Mesendoderm (in vitro differentiated cells): ENCODE results near the gene IGF2R.
"Not testable (repeated sequence)": the region's sequence is repeated elsewhere in the genome, so short reads cannot be mapped to it uniquely, and the experiment has no call there.

ENCODE experiments used
- DNase-seq: peaks from one replicate; pipeline ENCODE4 v3.0.0; 2013
- H2AK5ac ChIP-seq: 2 replicates; pipeline ENCODE4 v1.6.1; 2013; ENCODE audit warnings: low read length, inconsistent platforms
- H2BK120ac ChIP-seq: 2 replicates; pipeline ENCODE4 v1.6.1; 2013; ENCODE audit warnings: low read depth, mild to moderate bottlenecking, low read length, moderate library complexity, mixed read lengths
- H2BK15ac ChIP-seq: replicated peaks from 2 replicates; pipeline ENCODE4 v1.6.1; 2013; ENCODE audit warnings: low read depth, mild to moderate bottlenecking, moderate library complexity
- H2BK5ac ChIP-seq: 2 replicates; pipeline ENCODE4 v1.6.1; 2013; ENCODE audit warnings: low read length, inconsistent platforms
- H3K18ac ChIP-seq: 2 replicates; pipeline ENCODE4 v1.6.1; 2013; ENCODE audit warnings: mild to moderate bottlenecking, low read length, mixed read lengths
- H3K23ac ChIP-seq: one replicate; pipeline ENCODE4 v1.6.1; 2013; ENCODE audit warnings: low read length
- H3K27ac ChIP-seq: 2 replicates; pipeline ENCODE4 v1.5.1; 2013; ENCODE audit warnings: low read depth, mild to moderate bottlenecking, inconsistent platforms, low read length, moderate library complexity
- H3K27me3 ChIP-seq: 2 replicates; pipeline ENCODE4 v1.6.1; 2013; ENCODE audit warnings: low read length, control low read depth, mild to moderate bottlenecking, inconsistent platforms; ENCODE audit not compliant: insufficient read depth, poor library complexity
- H3K36me3 ChIP-seq: 2 replicates; pipeline ENCODE4 v1.6.1; 2013; ENCODE audit warnings: low read length, inconsistent platforms; ENCODE audit not compliant: control insufficient read depth, insufficient read depth
- H3K4ac ChIP-seq: one replicate; pipeline ENCODE4 v1.6.1; 2013; ENCODE audit warnings: low read depth, mild to moderate bottlenecking, low read length, moderate library complexity
- H3K4me1 ChIP-seq: 2 replicates; pipeline ENCODE4 v1.6.1; 2013; ENCODE audit warnings: low read depth, low read length, inconsistent platforms; ENCODE audit not compliant: control insufficient read depth
- H3K4me2 ChIP-seq: 2 replicates; pipeline ENCODE4 v1.6.1; 2013; ENCODE audit warnings: low read length
- H3K4me3 ChIP-seq: 2 replicates; pipeline ENCODE4 v1.5.1; 2013; ENCODE audit warnings: mild to moderate bottlenecking, low read length
- H3K56ac ChIP-seq: one replicate; pipeline ENCODE4 v1.6.1; 2013; ENCODE audit warnings: low read length
- H3K79me1 ChIP-seq: 2 replicates; pipeline ENCODE4 v1.6.1; 2013; ENCODE audit warnings: low read length, inconsistent platforms
- H3K79me2 ChIP-seq: 2 replicates; pipeline ENCODE4 v1.6.1; 2013; ENCODE audit warnings: mild to moderate bottlenecking, low read length; ENCODE audit not compliant: control insufficient read depth, insufficient read depth
- H3K9ac ChIP-seq: 2 replicates; pipeline ENCODE4 v1.6.1; 2013; ENCODE audit warnings: low read length, inconsistent platforms
- H4K5ac ChIP-seq: one replicate; pipeline ENCODE4 v1.6.1; 2013; ENCODE audit warnings: low read length
- H4K8ac ChIP-seq: one replicate; pipeline ENCODE4 v1.6.1; 2013; ENCODE audit warnings: low read depth, mild to moderate bottlenecking, control low read depth, low read length, moderate library complexity
- WGBS: extraction: QIAGEN DNeasy Blood & Tissue Kit; methylation state at CpG from one replicate; pipeline ENCODE4 v1.1.7; 2013; ENCODE audit warnings: low lambda C conversion rate, missing lambda C conversion rate; ENCODE audit not compliant: insufficient coverage; ENCODE audit errors: extremely low coverage; 5-methylcytosine and 5-hydroxymethylcytosine counted together

The IGF2R gene

GRCh38 chr6:160121981-160122380, 153.1 kb downstream of the IGF2R start:
- no peak for DNase-seq
- no peak overlapping the region for H2BK120ac ChIP-seq

GRCh38 chr6:160122744-160123143, 153.9 kb downstream of the IGF2R start:
- no peak overlapping the region for H2BK120ac ChIP-seq
- H3K27me3 ChIP-seq, result no peaks in the 10 kb centered on the region
- DNase-seq, result no peak
- H2AK5ac ChIP-seq, result no peak overlapping the region
- no peaks in the 10 kb centered on the region for H3K4me1 ChIP-seq
- no peak overlapping the region for H4K8ac ChIP-seq
- H3K23ac ChIP-seq, result no peak overlapping the region
- no peak overlapping the region for H3K56ac ChIP-seq
- H3K79me1 ChIP-seq, result no peaks in the 10 kb centered on the region
- no peak overlapping the region for H4K5ac ChIP-seq
- no peak overlapping the region for H3K18ac ChIP-seq
- no peak overlapping the region for H2BK15ac ChIP-seq
- H3K4me2 ChIP-seq, result no peak overlapping the region
- H3K36me3 ChIP-seq, result no peaks in the 10 kb centered on the region
- H3K27ac ChIP-seq, result no peak overlapping the region
- no CpG with 5 or more reads among the region's 5 CpGs for WGBS
- no peaks in the 10 kb centered on the region for H3K79me2 ChIP-seq
- no peak overlapping the region for H3K9ac ChIP-seq
- no peak overlapping the region for H2BK5ac ChIP-seq
- no peak overlapping the region for H3K4me3 ChIP-seq
- no peak overlapping the region for H3K4ac ChIP-seq

More at GRCh38 chr6:160121981-160122380, 153.1 kb downstream of the IGF2R start:
- Histone ChIP-seq H3K4me3 (no peak overlapping the region), H3K56ac (no peak overlapping the region), H2BK15ac (no peak overlapping the region), H3K27me3 (no peaks in the 10 kb centered on the region), H3K18ac (no peak overlapping the region), H3K79me1 (no peaks in the 10 kb centered on the region), H2BK5ac (no peak overlapping the region), H3K4ac (no peak overlapping the region), H3K23ac (no peak overlapping the region), H2AK5ac (no peak overlapping the region), H3K4me2 (no peak overlapping the region), H3K79me2 (no peaks in the 10 kb centered on the region), H4K8ac (no peak overlapping the region), H3K9ac (no peak overlapping the region), H3K27ac (no peak overlapping the region), H3K4me1 (no peaks in the 10 kb centered on the region), H3K36me3 (no peaks in the 10 kb centered on the region), H4K5ac (no peak overlapping the region)
- no CpG with 5 or more reads among the region's 14 CpGs for WGBS

- H3K4me3 ChIP-seq, result no peak overlapping the region
- no peak overlapping the region for H2BK15ac ChIP-seq
- H3K27me3 ChIP-seq, result no peaks in the 10 kb centered on the region
- no CpG with 5 or more reads among the region's 2 CpGs for WGBS
- no peak overlapping the region for H3K9ac ChIP-seq
- DNase-seq, result no peak
- H2BK120ac ChIP-seq, result no peak overlapping the region
- H2BK5ac ChIP-seq, result no peak overlapping the region
- H3K79me2 ChIP-seq, result no peaks in the 10 kb centered on the region
- no peak overlapping the region for H2AK5ac ChIP-seq
- no peak overlapping the region for H3K27ac ChIP-seq
- no peak overlapping the region for H3K56ac ChIP-seq
- H3K23ac ChIP-seq, result no peak overlapping the region
- no peak overlapping the region for H4K5ac ChIP-seq
- no peaks in the 10 kb centered on the region for H3K36me3 ChIP-seq
- H3K79me1 ChIP-seq, result no peaks in the 10 kb centered on the region
- no peak overlapping the region for H4K8ac ChIP-seq
- no peak overlapping the region for H3K4ac ChIP-seq
- H3K18ac ChIP-seq, result no peak overlapping the region
- H3K4me2 ChIP-seq, result no peak overlapping the region
- no peaks in the 10 kb centered on the region for H3K4me1 ChIP-seq
Observed at GRCh38 chr6:160124007-160124406, 155.1 kb downstream of the IGF2R start.

- no peaks in the 10 kb centered on the region for H3K79me1 ChIP-seq
- no peak overlapping the region for H4K8ac ChIP-seq
- H3K36me3 ChIP-seq, result no peaks in the 10 kb centered on the region
- no peak overlapping the region for H3K4me2 ChIP-seq
- H2BK15ac ChIP-seq, result no peak overlapping the region
- H4K5ac ChIP-seq, result no peak overlapping the region
- H2AK5ac ChIP-seq, result no peak overlapping the region
- no peaks in the 10 kb centered on the region for H3K79me2 ChIP-seq
- H3K18ac ChIP-seq, result no peak overlapping the region
- no peaks in the 10 kb centered on the region for H3K27me3 ChIP-seq
- no peaks in the 10 kb centered on the region for H3K4me1 ChIP-seq
- H3K23ac ChIP-seq, result no peak overlapping the region
- H2BK5ac ChIP-seq, result no peak overlapping the region
- H3K27ac ChIP-seq, result no peak overlapping the region
- H3K4me3 ChIP-seq, result no peak overlapping the region
- no peak overlapping the region for H2BK120ac ChIP-seq
- H3K56ac ChIP-seq, result no peak overlapping the region
- H3K9ac ChIP-seq, result no peak overlapping the region
- DNase-seq, result no peak
- no CpG with 5 or more reads among the region's 5 CpGs for WGBS
- H3K4ac ChIP-seq, result no peak overlapping the region
Observed at GRCh38 chr6:160124605-160125004, 155.7 kb downstream of the IGF2R start.

GRCh38 chr6:160125105-160125504, 156.2 kb downstream of the IGF2R start:
- not testable (repeated sequence) for H2BK15ac ChIP-seq, H3K36me3 ChIP-seq, H4K8ac ChIP-seq, H3K23ac ChIP-seq, H3K18ac ChIP-seq, H3K9ac ChIP-seq, H2BK120ac ChIP-seq, H3K4me3 ChIP-seq, H3K27me3 ChIP-seq, H2BK5ac ChIP-seq, H3K27ac ChIP-seq, H3K79me1 ChIP-seq, H3K56ac ChIP-seq, H3K4me2 ChIP-seq, H3K4ac ChIP-seq, H2AK5ac ChIP-seq, H3K4me1 ChIP-seq, H4K5ac ChIP-seq, H3K79me2 ChIP-seq, DNase-seq
- no CpG with 5 or more reads among the region's 5 CpGs for WGBS

- Histone ChIP-seq H4K8ac (no peak overlapping the region), H2BK120ac (no peak overlapping the region), H3K4ac (no peak overlapping the region), H4K5ac (no peak overlapping the region), H3K4me1 (peaks cover 3% of the 10 kb centered on the region), H3K79me1 (no peaks in the 10 kb centered on the region), H3K4me2 (no peak overlapping the region), H2AK5ac (no peak overlapping the region), H3K9ac (no peak overlapping the region), H3K27me3 (no peaks in the 10 kb centered on the region), H2BK15ac (no peak overlapping the region), H3K56ac (no peak overlapping the region), H2BK5ac (no peak overlapping the region), H3K4me3 (no peak overlapping the region), H3K23ac (no peak overlapping the region), H3K27ac (no peak overlapping the region), H3K18ac (no peak overlapping the region), H3K36me3 (no peaks in the 10 kb centered on the region), H3K79me2 (no peaks in the 10 kb centered on the region)
- DNase-seq, result no peak
- no CpG with 5 or more reads among the region's 16 CpGs for WGBS
Observed at GRCh38 chr6:160127270-160128124, 158.6 kb downstream of the IGF2R start.
